Measurements from ENCODE around the gene TTC16.
"Not testable (repeated sequence)": the region's sequence is repeated elsewhere in the genome, so short reads cannot be mapped to it uniquely, and the experiment has no call there.

Gene TTC16

GRCh38 chr9:127777368-127777980 lies 61.6 kb downstream of the TTC16 start:
- in situ Hi-C loops (cut with MboI; ENCODE audit: low pct_unique_long_range_greater_than_20kb, low sequenced_read_pairs, unreplicated experiment): no loop called here
- no peak for TF ChIP-seq CTCF (IDR thresholded peaks at IDR 0.05; ENCODE audit: extremely low read depth, insufficient read depth, missing control alignments)
- DNase-seq (ENCODE audit: low spot score): no peak

DNA sequence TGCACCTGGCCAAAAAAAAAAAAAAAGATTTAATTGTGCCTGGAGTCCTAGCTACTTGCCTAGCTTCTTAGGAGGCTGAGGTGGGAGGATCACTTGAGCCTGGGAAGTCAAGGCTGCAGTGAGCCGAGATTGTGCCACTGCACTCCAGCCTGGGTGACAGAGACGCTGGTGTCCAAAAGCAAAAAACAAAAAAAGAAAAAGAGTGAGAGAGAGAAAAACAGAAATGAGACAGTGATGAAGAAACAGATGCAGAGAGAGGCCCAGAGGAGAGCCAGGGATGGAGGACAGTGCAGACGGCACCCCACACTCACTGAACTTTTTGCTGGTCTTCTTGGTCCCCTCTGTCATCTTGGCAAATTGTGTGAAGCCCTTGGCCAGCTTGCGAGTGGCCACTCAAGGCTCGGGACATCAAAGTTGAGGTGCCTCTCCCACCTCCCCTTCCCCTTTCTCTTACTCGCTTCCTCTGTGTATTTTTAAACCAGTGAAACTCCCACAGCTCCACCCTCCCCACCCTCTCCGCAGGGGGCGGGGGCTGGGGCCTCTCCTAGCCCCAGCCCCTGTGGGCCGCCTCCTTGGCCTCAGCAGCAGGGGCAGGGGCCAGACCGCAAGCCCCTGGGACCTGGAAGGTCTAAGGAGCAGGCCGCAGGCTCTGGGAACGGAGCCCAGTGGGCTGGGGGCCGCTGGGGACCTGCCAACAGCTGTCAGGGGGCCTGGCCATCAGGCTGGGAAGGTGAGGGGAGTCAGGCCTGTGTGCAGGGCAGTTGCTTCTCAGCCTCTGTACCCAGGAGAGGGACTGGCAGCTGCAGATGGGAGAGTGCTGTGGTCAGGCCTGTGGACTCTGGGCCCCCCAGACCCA lies 62.6 kb downstream of the TTC16 start, which contains the start of gene SH2D3C:
SH2D3C (minus strand) TSS at position 387 of the 856 bp plus-strand sequence; CDS start at position 348, 39 bp downstream.
- in situ Hi-C loops (cut with MboI; ENCODE audit: low pct_unique_long_range_greater_than_20kb, low sequenced_read_pairs, unreplicated experiment): no loop called here
- DNase-seq (ENCODE audit: low spot score): no peak
- no peak for TF ChIP-seq CTCF (IDR thresholded peaks at IDR 0.05; ENCODE audit: extremely low read depth, insufficient read depth, missing control alignments)

DNA sequence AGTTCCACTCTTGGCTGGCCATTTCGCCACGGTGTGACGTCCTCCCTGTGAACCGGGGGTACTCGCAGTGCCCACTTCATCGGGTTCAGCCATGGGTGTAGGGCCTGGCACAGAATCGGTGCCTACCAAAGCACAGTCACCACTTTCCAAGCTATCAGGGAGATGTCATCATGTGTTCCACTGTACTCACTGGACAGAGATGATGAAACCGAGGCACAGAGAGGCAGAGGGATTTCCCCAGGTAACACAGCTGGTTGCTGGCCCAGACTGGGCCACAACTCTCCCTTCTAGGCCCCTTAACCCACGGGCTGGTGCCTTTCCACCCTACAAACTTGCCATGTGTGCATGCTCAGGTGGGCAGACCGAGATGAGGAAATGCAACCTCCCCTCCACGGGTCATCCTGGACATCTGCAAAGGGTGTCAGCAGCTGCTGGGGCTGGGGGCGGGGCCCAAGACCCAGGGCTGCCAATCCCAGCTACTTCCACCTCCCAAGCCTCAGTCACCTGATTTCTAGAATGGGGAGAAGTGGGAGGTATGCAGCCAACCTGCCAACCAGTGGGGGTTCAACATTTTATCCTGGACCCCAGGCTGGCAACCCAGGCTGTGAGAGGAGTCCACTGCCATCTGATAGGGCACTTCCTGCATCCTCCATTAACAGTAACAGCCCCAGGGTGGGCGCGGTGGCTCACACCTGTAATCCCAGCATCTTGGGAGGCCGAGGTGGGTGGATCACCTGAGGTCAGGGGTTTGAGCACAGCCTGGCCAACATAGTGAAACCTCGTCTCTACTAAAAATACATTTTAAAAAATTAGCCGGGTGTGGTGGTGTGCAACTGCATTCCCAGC lies 63.5 kb downstream of the TTC16 start:
- TF ChIP-seq CTCF (IDR thresholded peaks at IDR 0.05; ENCODE audit: extremely low read depth, insufficient read depth, missing control alignments): no peak
- DNase-seq (ENCODE audit: low spot score): peak; percentile 68
- in situ Hi-C loops (cut with MboI; ENCODE audit: low pct_unique_long_range_greater_than_20kb, low sequenced_read_pairs, unreplicated experiment): no loop called here

DNA sequence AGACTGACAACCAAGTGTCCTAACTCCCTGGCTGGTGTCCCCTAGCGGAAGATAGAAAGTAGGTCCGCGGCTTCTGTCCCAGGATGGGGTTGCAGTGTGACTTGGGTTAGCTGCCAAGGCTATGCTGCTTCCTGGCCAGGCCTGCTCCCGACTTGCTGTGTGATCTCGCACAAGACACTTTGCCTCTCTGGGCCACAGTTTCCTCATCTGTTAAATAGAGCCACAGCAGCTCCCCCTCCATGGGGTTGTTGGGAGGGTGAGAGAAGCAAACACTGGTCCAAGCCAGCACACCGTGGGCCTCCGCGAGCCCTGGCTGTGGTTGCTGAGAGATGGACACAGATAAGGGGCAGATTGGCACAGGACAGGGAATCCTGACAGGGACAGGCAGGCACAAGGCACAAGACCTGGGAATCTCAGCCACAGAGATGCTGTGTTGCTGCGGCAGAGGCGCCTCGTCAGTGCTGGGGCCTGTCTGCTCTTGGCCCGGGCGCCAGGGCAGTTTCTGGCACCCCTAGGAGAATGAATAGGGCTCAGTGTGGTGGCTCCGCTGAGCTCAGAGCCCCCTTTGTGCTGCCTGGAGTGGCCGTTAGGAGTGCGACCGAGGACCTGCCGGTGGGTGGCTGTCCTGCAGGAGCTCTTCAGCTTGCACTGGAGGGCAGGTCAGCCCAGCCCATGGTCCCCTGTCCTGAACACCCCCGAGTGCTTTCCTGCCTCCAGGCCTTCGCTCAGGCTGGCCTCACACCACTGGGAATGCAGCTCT lies 64.4 kb downstream of the TTC16 start:
- no peak for DNase-seq (ENCODE audit: low spot score)
- no peak for TF ChIP-seq CTCF (IDR thresholded peaks at IDR 0.05; ENCODE audit: extremely low read depth, insufficient read depth, missing control alignments)
- in situ Hi-C loops (cut with MboI; ENCODE audit: low pct_unique_long_range_greater_than_20kb, low sequenced_read_pairs, unreplicated experiment): loop anchor here (10.0 kb wide), 1 partner anchor 134 kb away; the partner anchor contains the start of gene ST6GALNAC4

DNA sequence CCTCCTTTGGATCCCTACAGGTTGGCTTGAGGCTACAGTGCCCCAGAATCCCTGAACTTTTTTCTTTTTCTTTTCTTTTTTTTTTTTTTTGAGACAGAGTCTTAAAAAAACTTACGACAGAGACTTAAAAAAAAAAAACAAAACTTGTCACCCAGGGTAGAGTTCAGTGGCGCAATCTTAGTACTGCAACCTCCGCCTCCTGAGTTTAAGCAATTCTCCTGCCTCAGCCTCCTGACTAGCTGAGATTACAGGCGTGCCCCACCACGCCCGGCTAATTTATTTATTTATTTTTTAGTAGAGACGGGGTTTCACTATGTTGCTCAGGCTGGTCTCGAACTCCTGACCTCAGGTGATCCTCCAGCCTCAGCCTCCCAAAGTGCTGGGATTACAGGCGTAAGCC lies 65.0 kb downstream of the TTC16 start:
- DNase-seq (ENCODE audit: low spot score): not testable (repeated sequence)
- in situ Hi-C loops (cut with MboI; ENCODE audit: low pct_unique_long_range_greater_than_20kb, low sequenced_read_pairs, unreplicated experiment): loop anchor here (10.0 kb wide), 1 partner anchor 134 kb away; the partner anchor contains the start of gene ST6GALNAC4
